Islet precursor cell (in vitro differentiated cells): Measurements from ENCODE around the gene PIK3CD.
"Not testable (repeated sequence)": the region's sequence is repeated elsewhere in the genome, so short reads cannot be mapped to it uniquely, and the experiment has no call there.

Experiments used
- DNase-seq: peaks from one replicate; pipeline ENCODE4 v3.0.0-alpha.2; 2018

The PIK3CD gene

GRCh38 chr1:9691108-9691445 is 39.5 kb downstream of the PIK3CD start:
- no peak for DNase-seq

- no peak for DNase-seq
Observed at GRCh38 chr1:9691691-9692090, 40.2 kb downstream of the PIK3CD start.

GRCh38 chr1:9696793-9697192 is 45.3 kb downstream of the PIK3CD start:
- DNase-seq = no peak

GRCh38 chr1:9699361-9699760 is 47.8 kb downstream of the PIK3CD start:
- DNase-seq = peak; percentile 60

- DNase-seq = peak; percentile 93
Observed at GRCh38 chr1:9700340-9700739, 48.8 kb downstream of the PIK3CD start.

GRCh38 chr1:9701665-9702064 is 50.1 kb downstream of the PIK3CD start:
- no peak for DNase-seq

- DNase-seq = no peak
Observed at GRCh38 chr1:9703165-9703509, 51.6 kb downstream of the PIK3CD start.

- DNase-seq = no peak
Observed at GRCh38 chr1:9703681-9704080, 52.1 kb downstream of the PIK3CD start.

GRCh38 chr1:9705337-9706093 is 54.0 kb downstream of the PIK3CD start:
- DNase-seq = no peak

- DNase-seq = no peak
Observed at GRCh38 chr1:9706178-9706577, 54.6 kb downstream of the PIK3CD start.

- no peak for DNase-seq
Observed at GRCh38 chr1:9710037-9710436, 58.5 kb downstream of the PIK3CD start.

GRCh38 chr1:9711466-9712020 is 60.0 kb downstream of the PIK3CD start:
- DNase-seq = no peak

GRCh38 chr1:9712767-9713166 is 61.2 kb downstream of the PIK3CD start:
- DNase-seq = not testable (repeated sequence)

GRCh38 chr1:9714257-9714718 is 62.8 kb downstream of the PIK3CD start:
- DNase-seq = no peak

- no peak for DNase-seq
Observed at GRCh38 chr1:9715536-9716226, 64.2 kb downstream of the PIK3CD start.

- no peak for DNase-seq
Observed at GRCh38 chr1:9716404-9717192, 65.1 kb downstream of the PIK3CD start.

GRCh38 chr1:9717193-9718005 is 65.9 kb downstream of the PIK3CD start:
- DNase-seq = peak; percentile 83

GRCh38 chr1:9718006-9718680 is 66.6 kb downstream of the PIK3CD start:
- no peak for DNase-seq

- DNase-seq = no peak
Observed at GRCh38 chr1:9719978-9720722, 68.6 kb downstream of the PIK3CD start.

GRCh38 chr1:9720785-9721605 is 69.5 kb downstream of the PIK3CD start:
- no peak for DNase-seq
